Chondrocyte (in vitro differentiated cells): Measurements from ENCODE around the gene PCLO. TPM values are rescaled to one million over a fixed set of nuclear protein-coding genes. Genes with fewer than 3 reads are reported as not detected.

Source experiments
- DNase-seq: peaks from one replicate; pipeline ENCODE4 v3.0.0; 2021; ENCODE audit warnings: mixed read lengths, low spot score
- H3K27ac Mint-ChIP-seq: one replicate; pipeline ENCODE4 v1.8.0; 2021; ENCODE audit warnings: mild to moderate bottlenecking, moderate library complexity, mixed read lengths; ENCODE audit not compliant: unreplicated experiment
- H3K27me3 Mint-ChIP-seq: 2 replicates; pipeline ENCODE4 v1.8.0; 2021; ENCODE audit warnings: low read depth, mixed read lengths
- H3K36me3 Mint-ChIP-seq: 2 replicates; pipeline ENCODE4 v1.8.0; 2021; ENCODE audit warnings: low read depth, mixed read lengths
- H3K4me1 Mint-ChIP-seq: 2 replicates; pipeline ENCODE4 v1.8.0; 2021; ENCODE audit warnings: low read depth, mild to moderate bottlenecking, mixed read lengths
- H3K4me3 Mint-ChIP-seq: one replicate; pipeline ENCODE4 v1.8.0; 2021; ENCODE audit warnings: mild to moderate bottlenecking, moderate library complexity, mixed read lengths; ENCODE audit not compliant: unreplicated experiment
- H3K9me3 Mint-ChIP-seq: 2 replicates; pipeline ENCODE4 v1.8.0; 2021; ENCODE audit warnings: low read depth, mixed read lengths
- CTCF ChIP-seq: fragments of 200-600 bp; sonication (generic); IDR thresholded peaks from 2 replicates; pipeline ENCODE4 v1.5.0; 2021; ENCODE audit warnings: antibody characterized with exemption, mild to moderate bottlenecking, moderate library complexity
- total RNA-seq: library from RNA; stranded (reverse); gene quantifications from 3 replicates; pipeline ENCODE4 v1.2.1, GENCODE V29; 2021

Gene PCLO
- total RNA-seq, 1 donor from 2014 or later, result 1.5 TPM

GRCh38 chr7:83020161-83020560, 142.5 kb downstream of the PCLO start:
- TF ChIP-seq CTCF, result no peak
- no peak overlapping the region for H3K4me3 Mint-ChIP-seq
- H3K9me3 Mint-ChIP-seq, result peaks cover 10% of the 10 kb centered on the region
- H3K27ac Mint-ChIP-seq, result no peak overlapping the region
- no peaks in the 10 kb centered on the region for H3K36me3 Mint-ChIP-seq
- no peak for DNase-seq
- H3K4me1 Mint-ChIP-seq, result peaks cover 2% of the 10 kb centered on the region
- H3K27me3 Mint-ChIP-seq, result no peaks in the 10 kb centered on the region

GRCh38 chr7:83015916-83016315, 146.8 kb downstream of the PCLO start:
- Mint-ChIP-seq H3K27ac (no peak overlapping the region), H3K27me3 (no peaks in the 10 kb centered on the region), H3K4me1 (peaks cover 2% of the 10 kb centered on the region), H3K36me3 (no peaks in the 10 kb centered on the region), H3K9me3 (peaks cover 4% of the 10 kb centered on the region), H3K4me3 (no peak overlapping the region)
- TF ChIP-seq CTCF, result no peak
- no peak for DNase-seq

GRCh38 chr7:83014546-83014945, 148.1 kb downstream of the PCLO start:
- DNase-seq, result no peak
- Mint-ChIP-seq H3K4me1 (peaks cover 2% of the 10 kb centered on the region), H3K27ac (no peak overlapping the region), H3K4me3 (no peak overlapping the region), H3K27me3 (no peaks in the 10 kb centered on the region), H3K36me3 (no peaks in the 10 kb centered on the region), H3K9me3 (no peaks in the 10 kb centered on the region)
- no peak for TF ChIP-seq CTCF

GRCh38 chr7:83011954-83012353, 150.7 kb downstream of the PCLO start:
- Mint-ChIP-seq H3K27ac (no peak overlapping the region), H3K4me3 (no peak overlapping the region), H3K36me3 (no peaks in the 10 kb centered on the region), H3K27me3 (no peaks in the 10 kb centered on the region), H3K9me3 (no peaks in the 10 kb centered on the region), H3K4me1 (peaks cover 2% of the 10 kb centered on the region)
- DNase-seq, result no peak
- TF ChIP-seq CTCF, result no peak

- Mint-ChIP-seq H3K9me3 (peaks cover 12% of the 10 kb centered on the region), H3K27ac (no peak overlapping the region), H3K27me3 (no peaks in the 10 kb centered on the region), H3K36me3 (peaks cover 4% of the 10 kb centered on the region), H3K4me3 (no peak overlapping the region), H3K4me1 (no peaks in the 10 kb centered on the region)
- TF ChIP-seq CTCF, result peak; percentile 70
- no peak for DNase-seq
Measured at GRCh38 chr7:83005410-83005809, 157.3 kb downstream of the PCLO start.
